BLaER1 treated with 17β-estradiol and CSF1 and Interleukin-3, amounts not matched to agents 10 nM and 100 nM (cell line): ENCODE results near the gene CALM1.

Experiments used
- H3K27ac ChIP-seq, 11 experiments: shearing (Covaris generic); formaldehyde crosslinking; 2 replicates each; pipeline ENCODE4 v1.8.1; 2022
- H3K27me3 ChIP-seq, 11 experiments: shearing (Covaris generic); formaldehyde crosslinking; 2 replicates each; pipeline ENCODE4 v1.8.1; 2022
- H3K36me3 ChIP-seq, 11 experiments: shearing (Covaris generic); formaldehyde crosslinking; 2 replicates each; pipeline ENCODE4 v1.8.1; 2022
- H3K4me1 ChIP-seq, 10 experiments: shearing (Covaris generic); formaldehyde crosslinking; 2 replicates each; pipeline ENCODE4 v1.8.1; 2022
- H3K4me2 ChIP-seq, 11 experiments: shearing (Covaris generic); formaldehyde crosslinking; 2 replicates each; pipeline ENCODE4 v1.8.1; 2022
- H3K4me3 ChIP-seq, 10 experiments: shearing (Covaris generic); formaldehyde crosslinking; 2 replicates each; pipeline ENCODE4 v1.8.1; 2022
- H3K9ac ChIP-seq, 11 experiments: shearing (Covaris generic); formaldehyde crosslinking; 2 replicates each; pipeline ENCODE4 v1.8.1; 2022
- H3K9me3 ChIP-seq, 11 experiments: shearing (Covaris generic); formaldehyde crosslinking; replicated peaks in 1 of 11; 2 replicates each; pipeline ENCODE4 v1.8.1; 2022
- H4K20me1 ChIP-seq, 11 experiments: shearing (Covaris generic); formaldehyde crosslinking; 2 replicates each; pipeline ENCODE4 v1.8.1; 2022
- Cebpa-rat ChIP-seq, 11 experiments: shearing (Covaris generic); IDR thresholded peaks; 2 replicates each; pipeline ENCODE4 v1.8.1; 2022

CALM1 gene

DNA sequence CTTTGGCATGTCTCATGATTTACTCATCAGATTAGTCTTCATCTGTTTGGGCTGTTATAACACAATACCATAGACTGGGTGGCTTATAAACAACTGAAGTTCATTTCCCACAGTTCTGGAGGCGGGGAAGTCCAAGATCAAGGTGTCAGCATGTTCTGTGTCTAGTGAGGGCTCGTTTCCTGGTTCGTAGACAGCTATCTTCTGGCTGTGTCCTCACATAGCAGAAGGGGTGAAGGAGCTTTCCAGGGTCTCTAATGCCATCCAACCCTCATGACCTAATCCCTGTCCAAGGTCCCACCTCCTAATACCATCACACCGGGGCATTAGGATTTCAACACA, 34.3 kb upstream of the CALM1 start:
- Histone ChIP-seq H3K4me3 (no peak overlapping the region), H3K36me3 (no peaks in the 10 kb centered on the region), H3K27ac (no peak overlapping the region), H3K9me3 (no peaks in the 10 kb centered on the region), H3K9ac (no peak overlapping the region), H4K20me1 (no peaks in the 10 kb centered on the region), H3K4me2 (no peak overlapping the region), H3K4me1 (peaks cover 0 to 8% (median 0%) of the 10 kb centered on the region in 10 experiments; a peak in 4 of 20 replicates), H3K27me3 (no peaks in the 10 kb centered on the region)
- no peak for TF ChIP-seq Cebpa-rat (IDR thresholded peaks at IDR 0.05)

- Histone ChIP-seq H3K27me3 (no peaks in the 10 kb centered on the region), H3K4me2 (no peak overlapping the region), H3K9ac (no peak overlapping the region), H3K36me3 (no peaks in the 10 kb centered on the region), H3K27ac (no peak overlapping the region), H3K4me3 (no peak overlapping the region), H3K4me1 (peaks cover 0 to 8% (median 0%) of the 10 kb centered on the region in 10 experiments; a peak in 4 of 20 replicates), H4K20me1 (no peaks in the 10 kb centered on the region), H3K9me3 (no peaks in the 10 kb centered on the region)
- TF ChIP-seq Cebpa-rat (IDR thresholded peaks at IDR 0.05) = no peak
These were observed 27.7 kb upstream of the CALM1 start for GRCh38 chr14:90368946-90369721.

DNA sequence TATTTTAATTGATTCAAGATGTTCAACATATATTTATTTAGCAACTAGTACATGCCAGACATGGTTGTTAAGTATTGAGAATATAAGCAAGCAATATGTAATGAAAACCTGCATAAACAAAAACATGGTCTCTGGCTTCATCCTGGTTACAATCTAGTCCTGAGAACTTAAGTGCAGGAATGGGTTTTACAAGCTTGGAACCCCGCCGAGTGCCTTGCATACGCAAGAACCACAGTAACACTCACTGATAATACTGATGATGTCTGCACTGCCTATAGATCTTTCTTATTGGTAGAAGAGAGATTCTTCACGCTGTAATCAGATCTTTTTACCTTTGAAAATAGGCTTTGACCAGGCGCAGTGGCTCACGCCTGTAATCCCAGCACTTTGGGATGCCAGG, 22.9 kb upstream of the CALM1 start:
- no peak overlapping the region for H3K4me3 ChIP-seq
- no peaks in the 10 kb centered on the region for H3K9me3 ChIP-seq
- no peak for TF ChIP-seq Cebpa-rat (IDR thresholded peaks at IDR 0.05)
- H4K20me1 ChIP-seq = no peaks in the 10 kb centered on the region
- no peak overlapping the region for H3K9ac ChIP-seq
- H3K36me3 ChIP-seq = no peaks in the 10 kb centered on the region
- H3K27ac ChIP-seq = no peak overlapping the region
- H3K4me1 ChIP-seq = no peaks in the 10 kb centered on the region
- no peak overlapping the region for H3K4me2 ChIP-seq
- H3K27me3 ChIP-seq = no peaks in the 10 kb centered on the region

DNA sequence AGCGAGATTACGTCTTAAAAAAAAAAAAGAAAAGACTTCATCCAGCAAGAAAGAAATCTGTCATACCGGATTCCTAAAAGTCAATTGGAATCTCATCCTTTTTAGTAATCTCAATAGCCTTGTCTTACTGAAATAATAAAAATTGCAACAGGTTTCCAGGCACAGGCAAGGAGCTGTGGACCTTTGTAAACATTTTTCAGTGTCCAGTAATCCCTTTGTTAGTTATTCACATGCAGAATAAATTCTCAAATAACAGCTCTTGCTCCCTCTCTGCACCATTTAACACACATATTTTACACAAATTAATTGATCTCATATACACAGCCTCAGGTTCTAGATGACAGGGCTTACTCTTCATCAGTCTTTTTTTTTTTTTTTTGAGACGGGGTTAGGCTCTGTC, 22.0 kb upstream of the CALM1 start:
- H3K27me3 ChIP-seq = no peaks in the 10 kb centered on the region
- H3K9me3 ChIP-seq = no peaks in the 10 kb centered on the region
- H3K27ac ChIP-seq = no peak overlapping the region
- no peak overlapping the region for H3K4me2 ChIP-seq
- TF ChIP-seq Cebpa-rat (IDR thresholded peaks at IDR 0.05) = no peak
- no peaks in the 10 kb centered on the region for H3K4me1 ChIP-seq
- H3K4me3 ChIP-seq = no peak overlapping the region
- H3K9ac ChIP-seq = no peak overlapping the region
- H3K36me3 ChIP-seq = no peaks in the 10 kb centered on the region
- no peaks in the 10 kb centered on the region for H4K20me1 ChIP-seq

GRCh38 chr14:90375934-90376333, 20.9 kb upstream of the CALM1 start:
- Histone ChIP-seq H3K4me1 (peaks cover 0 to under 1% (median 0%) of the 10 kb centered on the region in 10 experiments; a peak in 4 of 20 replicates), H3K27ac (no peak overlapping the region), H3K9me3 (no peaks in the 10 kb centered on the region), H3K36me3 (no peaks in the 10 kb centered on the region), H3K9ac (no peak overlapping the region), H3K4me2 (no peak overlapping the region), H4K20me1 (no peaks in the 10 kb centered on the region), H3K27me3 (no peaks in the 10 kb centered on the region), H3K4me3 (no peak overlapping the region)
- TF ChIP-seq Cebpa-rat (IDR thresholded peaks at IDR 0.05) = no peak

DNA sequence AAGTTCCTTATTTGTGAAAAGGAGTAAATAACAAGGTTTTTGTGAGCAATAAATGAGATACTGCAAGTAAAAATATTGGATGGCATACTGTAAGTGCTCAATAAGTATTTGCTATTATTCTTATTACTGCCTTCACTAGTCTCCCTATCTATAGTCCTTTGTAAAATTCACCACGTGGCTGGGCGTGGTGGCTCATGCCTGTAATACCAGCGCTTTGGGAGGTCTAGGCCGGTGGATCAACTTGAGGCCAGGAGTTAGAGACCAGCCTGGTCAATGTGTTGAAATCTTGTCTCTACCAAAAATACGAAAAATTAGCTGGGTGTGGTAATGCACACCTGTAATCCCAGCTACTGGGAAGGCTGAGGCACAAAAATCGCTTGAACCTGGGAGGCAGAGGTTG, 18.6 kb upstream of the CALM1 start:
- Histone ChIP-seq H3K36me3 (no peaks in the 10 kb centered on the region), H3K27me3 (no peaks in the 10 kb centered on the region), H3K9me3 (no peaks in the 10 kb centered on the region), H3K4me3 (no peak overlapping the region), H3K27ac (no peak overlapping the region), H4K20me1 (no peaks in the 10 kb centered on the region), H3K4me2 (no peak overlapping the region), H3K4me1 (peaks cover 11 to 15% (median 12%) of the 10 kb centered on the region in 10 experiments), H3K9ac (no peak overlapping the region)
- no peak for TF ChIP-seq Cebpa-rat (IDR thresholded peaks at IDR 0.05)

- Histone ChIP-seq H3K4me1 (peaks cover 14 to 22% (median 18%) of the 10 kb centered on the region in 10 experiments), H3K27ac (no peak overlapping the region), H3K4me3 (no peak overlapping the region), H3K9ac (no peak overlapping the region), H3K9me3 (no peaks in the 10 kb centered on the region), H3K4me2 (no peak overlapping the region), H3K36me3 (no peaks in the 10 kb centered on the region), H3K27me3 (no peaks in the 10 kb centered on the region), H4K20me1 (no peaks in the 10 kb centered on the region)
- no peak for TF ChIP-seq Cebpa-rat (IDR thresholded peaks at IDR 0.05)
These were observed 17.7 kb upstream of the CALM1 start for GRCh38 chr14:90379106-90379505.

DNA sequence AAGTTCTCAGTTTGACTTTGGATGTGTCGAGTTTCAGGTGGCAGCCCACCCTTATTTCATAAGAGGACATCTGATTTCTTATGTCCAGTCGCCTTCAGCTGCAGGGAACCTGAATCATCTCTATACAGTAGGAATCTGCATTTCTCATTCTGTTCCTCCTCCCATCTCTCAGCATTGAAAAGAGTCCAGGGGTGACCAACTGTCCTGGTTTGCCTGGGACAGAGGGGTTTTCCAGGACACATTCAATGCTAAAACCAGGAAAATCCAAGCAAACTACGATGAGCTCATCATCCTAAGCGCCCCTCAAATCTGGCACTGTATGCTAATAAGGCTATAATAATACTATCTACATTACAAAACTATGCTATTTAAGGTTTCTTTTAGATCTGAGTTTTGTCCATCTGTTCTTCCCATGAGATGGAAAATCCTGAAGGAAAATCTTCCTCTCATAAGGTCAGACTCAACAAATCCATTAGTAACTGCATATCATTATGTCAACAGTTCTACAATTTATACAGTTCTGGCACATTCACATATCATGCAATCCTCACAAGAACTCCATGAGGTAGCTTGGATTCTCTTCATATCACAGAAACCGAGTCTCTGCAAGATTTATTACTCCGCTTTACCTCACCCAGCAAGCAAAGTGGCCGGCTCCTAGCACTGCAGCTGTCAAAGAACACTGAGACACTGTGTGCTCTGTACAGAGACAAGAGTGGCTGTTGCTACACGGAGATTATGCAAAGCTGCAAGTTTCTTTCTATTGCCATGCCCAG, 15.6 kb upstream of the CALM1 start:
- H4K20me1 ChIP-seq = no peaks in the 10 kb centered on the region
- H3K9me3 ChIP-seq = no peaks in the 10 kb centered on the region
- no peak overlapping the region for H3K4me3 ChIP-seq
- H3K9ac ChIP-seq = peak overlapping the region in 2 of 11 experiments; percentile 94 to 96; a peak in 2 of 22 replicates
- H3K27me3 ChIP-seq = no peaks in the 10 kb centered on the region
- TF ChIP-seq Cebpa-rat (IDR thresholded peaks at IDR 0.05) = no peak
- peak overlapping the region; percentile 82 to 98 (median 91) for H3K4me2 ChIP-seq
- peaks cover 28 to 38% (median 33%) of the 10 kb centered on the region in 10 experiments for H3K4me1 ChIP-seq
- H3K27ac ChIP-seq = 0 out of 22 replicates have a peak overlapping the region, but pooled peaks of 1 of the 11 experiments have one; percentile 100
- H3K36me3 ChIP-seq = no peaks in the 10 kb centered on the region

DNA sequence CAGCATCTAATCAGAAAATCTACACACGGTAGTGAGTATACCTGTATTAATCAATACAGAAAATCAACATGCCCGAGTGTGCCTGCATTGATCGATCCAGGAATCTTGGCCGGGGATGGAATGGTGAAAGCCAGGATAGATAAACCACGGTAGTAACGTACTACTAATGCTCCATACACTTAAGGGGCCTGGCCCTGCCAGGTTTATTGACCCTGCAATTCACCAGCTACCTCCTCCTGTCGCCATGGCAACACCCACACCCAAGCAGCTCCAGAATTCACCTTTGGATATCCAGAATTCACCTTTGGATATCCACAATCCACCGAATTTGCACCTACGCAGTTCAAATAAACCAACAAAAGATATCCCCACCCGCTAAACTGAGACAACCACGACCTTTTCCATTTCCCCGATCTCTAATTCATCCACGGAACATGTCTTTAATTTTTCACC, 14.8 kb upstream of the CALM1 start:
- peak overlapping the region; percentile 61 to 79 (median 70) for H3K4me3 ChIP-seq
- no peaks in the 10 kb centered on the region for H3K36me3 ChIP-seq
- peak overlapping the region; percentile 94 to 100 (median 98) for H3K27ac ChIP-seq
- H4K20me1 ChIP-seq = no peaks in the 10 kb centered on the region
- peak overlapping the region; percentile 82 to 98 (median 91) for H3K4me2 ChIP-seq
- peak overlapping the region; percentile 89 to 99 (median 97) for H3K9ac ChIP-seq
- TF ChIP-seq Cebpa-rat (IDR thresholded peaks at IDR 0.05) = no peak
- no peaks in the 10 kb centered on the region for H3K9me3 ChIP-seq
- no peaks in the 10 kb centered on the region for H3K27me3 ChIP-seq
- H3K4me1 ChIP-seq = peaks cover 28 to 38% (median 33%) of the 10 kb centered on the region in 10 experiments
